Measurements from ENCODE around the gene C5orf58.

Gene C5orf58

GRCh38 chr5:170232786-170233185 lies at the start of gene C5orf58:
TSS of gene C5orf58 (plus strand) at chr5:170232985. CDS start at chr5:170234977, 1,992 bp downstream.
- Histone ChIP-seq H3K9ac (no peak within 1 kb of the TSS), H3K27me3 (no peaks in the 10 kb centered on the region), H3K4me1 (peaks cover 0 to 9% (median 0%) of the 10 kb centered on the region in 10 experiments; a peak in 1 of 20 replicates), H3K9me3 (replicated peaks in 1 of 11) (0 out of 22 replicates have a peak, but pooled peaks cover 0 to 4% (median 0%) of the 10 kb centered on the region in 11 experiments), H3K4me3 (no peak within 1 kb of the TSS), H3K36me3 (peaks cover 0 to 11% (median 0%) of the 10 kb centered on the region in 11 experiments; a peak in 3 of 22 replicates), H3K27ac (no peak within 1 kb of the TSS), H4K20me1 (no peaks in the 10 kb centered on the region), H3K4me2 (no peak within 1 kb of the TSS)
- no peak for TF ChIP-seq Cebpa-rat (IDR thresholded peaks at IDR 0.05)

GRCh38 chr5:170183816-170184687 lies 48.7 kb upstream of the C5orf58 start:
- Histone ChIP-seq H3K4me1 (peaks cover 0 to 14% (median 6%) of the 10 kb centered on the region in 10 experiments; a peak in 7 of 20 replicates), H3K36me3 (no peaks in the 10 kb centered on the region), H3K4me2 (no peak overlapping the region), H3K9me3 (replicated peaks in 1 of 11) (no peaks in the 10 kb centered on the region), H4K20me1 (no peaks in the 10 kb centered on the region), H3K9ac (no peak overlapping the region), H3K27ac (no peak overlapping the region), H3K27me3 (no peaks in the 10 kb centered on the region), H3K4me3 (no peak overlapping the region)
- no peak for TF ChIP-seq Cebpa-rat (IDR thresholded peaks at IDR 0.05)

- Histone ChIP-seq H3K27me3 (no peaks in the 10 kb centered on the region), H3K9ac (no peak overlapping the region), H3K4me3 (no peak overlapping the region), H3K4me1 (peaks cover 0 to 15% (median 6%) of the 10 kb centered on the region in 10 experiments; a peak in 7 of 20 replicates), H3K4me2 (no peak overlapping the region), H3K27ac (no peak overlapping the region), H3K36me3 (no peaks in the 10 kb centered on the region), H4K20me1 (no peaks in the 10 kb centered on the region), H3K9me3 (replicated peaks in 1 of 11) (no peaks in the 10 kb centered on the region)
- TF ChIP-seq Cebpa-rat (IDR thresholded peaks at IDR 0.05), result no peak
These were observed 48.0 kb upstream of the C5orf58 start for GRCh38 chr5:170184737-170185136.

- H3K4me2 ChIP-seq, result peak overlapping the region in 3 of 11 experiments; percentile 24 to 59 (median 55); a peak in 5 of 22 replicates
- H3K4me3 ChIP-seq, result no peak overlapping the region
- H4K20me1 ChIP-seq, result no peaks in the 10 kb centered on the region
- H3K36me3 ChIP-seq, result no peaks in the 10 kb centered on the region
- H3K27me3 ChIP-seq, result no peaks in the 10 kb centered on the region
- no peak overlapping the region for H3K9ac ChIP-seq
- H3K4me1 ChIP-seq, result peaks cover 0 to 29% (median 6%) of the 10 kb centered on the region in 10 experiments; a peak in 7 of 20 replicates
- TF ChIP-seq Cebpa-rat (IDR thresholded peaks at IDR 0.05), result no peak
- H3K9me3 ChIP-seq (replicated peaks in 1 of 11), result no peaks in the 10 kb centered on the region
- H3K27ac ChIP-seq, result no peak overlapping the region
These were observed 46.6 kb upstream of the C5orf58 start for GRCh38 chr5:170186156-170186555.

DNA sequence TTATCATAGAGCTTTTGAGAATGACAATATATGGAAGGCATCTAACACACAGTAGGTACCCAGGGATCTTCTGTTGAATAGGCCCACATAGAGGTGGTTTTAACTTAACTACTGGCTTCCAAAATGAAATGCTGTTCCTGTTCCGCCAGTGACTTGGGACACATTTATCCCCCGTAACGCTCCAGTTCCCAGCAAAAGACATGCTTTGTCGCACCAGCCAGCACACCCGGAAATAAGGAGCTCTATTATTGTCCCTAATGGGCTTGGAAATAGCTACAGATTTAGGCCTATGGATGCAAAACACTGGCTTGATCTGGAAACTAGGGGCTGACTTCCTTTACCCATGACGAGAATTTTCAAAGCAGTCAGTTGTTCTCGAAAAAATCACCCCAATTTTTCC lies 45.9 kb upstream of the C5orf58 start:
- Histone ChIP-seq H3K4me2 (peak overlapping the region in 6 of 11 experiments; percentile 1 to 59 (median 10); a peak in 5 of 22 replicates), H3K27me3 (no peaks in the 10 kb centered on the region), H3K36me3 (no peaks in the 10 kb centered on the region), H3K27ac (no peak overlapping the region), H4K20me1 (no peaks in the 10 kb centered on the region), H3K9ac (no peak overlapping the region), H3K9me3 (replicated peaks in 1 of 11) (no peaks in the 10 kb centered on the region), H3K4me3 (no peak overlapping the region), H3K4me1 (peaks cover 0 to 29% (median 6%) of the 10 kb centered on the region in 10 experiments; a peak in 7 of 20 replicates)
- TF ChIP-seq Cebpa-rat (IDR thresholded peaks at IDR 0.05), result no peak

- Histone ChIP-seq H3K9me3 (replicated peaks in 1 of 11) (no peaks in the 10 kb centered on the region), H3K36me3 (no peaks in the 10 kb centered on the region), H3K4me3 (no peak overlapping the region), H4K20me1 (no peaks in the 10 kb centered on the region), H3K27ac (no peak overlapping the region), H3K27me3 (no peaks in the 10 kb centered on the region), H3K9ac (no peak overlapping the region), H3K4me2 (peak overlapping the region in 3 of 11 experiments; percentile 8 to 79 (median 65); a peak in 4 of 22 replicates), H3K4me1 (peaks cover 0 to 28% (median 6%) of the 10 kb centered on the region in 10 experiments; a peak in 7 of 20 replicates)
- TF ChIP-seq Cebpa-rat (IDR thresholded peaks at IDR 0.05), result no peak
These were observed 42.2 kb upstream of the C5orf58 start for GRCh38 chr5:170190436-170191134.

GRCh38 chr5:170192829-170193228 lies 40.0 kb upstream of the C5orf58 start:
- H4K20me1 ChIP-seq, result no peaks in the 10 kb centered on the region
- no peak overlapping the region for H3K4me2 ChIP-seq
- H3K27me3 ChIP-seq, result no peaks in the 10 kb centered on the region
- no peak for TF ChIP-seq Cebpa-rat (IDR thresholded peaks at IDR 0.05)
- no peaks in the 10 kb centered on the region for H3K9me3 ChIP-seq (replicated peaks in 1 of 11)
- H3K4me1 ChIP-seq, result peaks cover 0 to 15% (median 0%) of the 10 kb centered on the region in 10 experiments; a peak in 5 of 20 replicates
- no peaks in the 10 kb centered on the region for H3K36me3 ChIP-seq
- H3K27ac ChIP-seq, result no peak overlapping the region
- H3K4me3 ChIP-seq, result no peak overlapping the region
- no peak overlapping the region for H3K9ac ChIP-seq

DNA sequence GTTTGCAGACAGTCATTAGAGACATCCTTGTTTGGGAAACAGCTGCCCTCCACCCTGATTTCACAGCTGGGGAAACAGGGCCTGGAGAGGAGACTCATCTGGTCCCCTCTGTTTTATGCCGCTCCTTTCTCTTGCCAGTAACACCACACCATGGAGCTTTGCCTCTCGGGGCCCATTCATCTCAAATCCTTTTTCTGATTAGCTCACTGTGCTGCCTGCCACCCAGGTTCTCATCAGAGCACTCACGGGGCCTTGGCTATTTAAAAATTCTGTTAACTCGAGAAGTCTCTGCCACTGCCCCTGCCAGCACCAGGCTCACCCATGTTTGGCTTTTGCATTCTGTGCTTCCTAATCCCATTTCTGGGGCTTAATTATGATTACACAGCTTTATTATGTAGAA lies 36.8 kb upstream of the C5orf58 start:
- Histone ChIP-seq H3K27me3 (no peaks in the 10 kb centered on the region), H3K4me3 (no peak overlapping the region), H3K4me1 (peaks cover 0 to 6% (median 0%) of the 10 kb centered on the region in 10 experiments; a peak in 4 of 20 replicates), H3K9me3 (replicated peaks in 1 of 11) (no peaks in the 10 kb centered on the region), H4K20me1 (no peaks in the 10 kb centered on the region), H3K4me2 (no peak overlapping the region), H3K9ac (no peak overlapping the region), H3K27ac (no peak overlapping the region), H3K36me3 (no peaks in the 10 kb centered on the region)
- TF ChIP-seq Cebpa-rat (IDR thresholded peaks at IDR 0.05), result no peak

GRCh38 chr5:170200876-170201275 lies 31.9 kb upstream of the C5orf58 start:
- Histone ChIP-seq H3K27ac (no peak overlapping the region), H3K4me1 (peaks cover 0 to 12% (median 0%) of the 10 kb centered on the region in 10 experiments; a peak in 3 of 20 replicates), H3K9me3 (replicated peaks in 1 of 11) (no peaks in the 10 kb centered on the region), H3K36me3 (no peaks in the 10 kb centered on the region), H3K4me2 (peak overlapping the region in 1 of 11 experiments; percentile 56; a peak in 2 of 22 replicates), H4K20me1 (no peaks in the 10 kb centered on the region), H3K9ac (no peak overlapping the region), H3K4me3 (no peak overlapping the region), H3K27me3 (no peaks in the 10 kb centered on the region)
- no peak for TF ChIP-seq Cebpa-rat (IDR thresholded peaks at IDR 0.05)

All from BLaER1 treated with 17β-estradiol and CSF1 and Interleukin-3, amounts not matched to agents 10 nM and 100 nM (cell line).